Kidney (tissue), 14 donors: ENCODE results near the gene LRP6. TPM values are rescaled to one million over a fixed set of nuclear protein-coding genes. Genes with fewer than 3 reads are reported as not detected.
A peak's percentile ranks its signal among the peaks of the same experiment; 100 is the strongest.

Experiments used
- DNase-seq, 5 donors: peaks; one replicate each; pipeline ENCODE4 v3.0.0-alpha.2; 2013 to 2020
- FAIRE-seq: peaks from 2 replicates; lab custom pipeline; 2012; peaks lifted over from hg19 to GRCh38; lab: Jason Lieb, UNC
- H3K27ac ChIP-seq, 2 donors: one replicate each; pipeline ENCODE4 v1.7.0; 2013; ENCODE audit warnings: low read depth in 2 of 2, low read length in 2 of 2, inconsistent platforms in 1 of 2
- H3K27me3 ChIP-seq: one replicate; pipeline ENCODE4 v1.7.1; 2013; ENCODE audit warnings: low read length, inconsistent platforms; ENCODE audit not compliant: control insufficient read depth, insufficient read depth
- H3K36me3 ChIP-seq, 3 donors: one replicate each; pipeline versions ENCODE4 v1.7.0 to v1.7.1; 2013; ENCODE audit warnings: low read length in 3 of 3, control low read depth in 1 of 3, inconsistent platforms in 1 of 3; ENCODE audit not compliant: insufficient read depth in 3 of 3, control insufficient read depth in 2 of 3
- H3K4me1 ChIP-seq, 3 donors: one replicate each; pipeline versions ENCODE4 v1.7.0 to v1.7.1; 2013; ENCODE audit warnings: low read length in 3 of 3, inconsistent platforms in 1 of 3, low read depth in 1 of 3; ENCODE audit not compliant: control insufficient read depth in 2 of 3, insufficient read depth in 2 of 3
- H3K4me3 ChIP-seq, 3 donors: one replicate each; pipeline versions ENCODE4 v1.7.0 to v1.8.1; 2013; ENCODE audit warnings: low read length in 3 of 3, control low read depth in 1 of 3, inconsistent platforms in 1 of 3
- H3K9ac ChIP-seq, 3 donors: one replicate each; pipeline versions ENCODE4 v1.7.0 to v1.7.1; 2013; ENCODE audit warnings: low read length in 3 of 3, control low read depth in 1 of 3, inconsistent platforms in 1 of 3
- H3K9me3 ChIP-seq, 3 donors: one replicate each; pipeline versions ENCODE4 v1.7.0 to v1.7.1; 2013; ENCODE audit warnings: low read length in 3 of 3, control low read depth in 1 of 3, inconsistent platforms in 1 of 3; ENCODE audit not compliant: control insufficient read depth in 2 of 3, insufficient read depth in 1 of 3
- intact Hi-C: fragments of 100-400 bp; cut with DNase I; formaldehyde crosslinking; loops from one replicate; pipeline ENCODE4 v1.11.1; 2022
- polyA plus RNA-seq: library from polyadenylated mRNA; stranded (reverse); fragments of 350-450 nt; fragmentation: Illumina TruSeq; extraction: RNeasy Lipid Tissue Mini Kit (QIAGEN cat#74804); gene quantifications from one replicate; pipeline ENCODE4 v1.2.3, GENCODE V29; 2014; ENCODE audit warnings: low read depth, low replicate concordance; ENCODE audit not compliant: insufficient read depth
- total RNA-seq: library from RNA; stranded (reverse); fragmentation: NEBNext Ultra II Directional; extraction: Animal tissue kit (Norgen Biotek cat#: 25700); gene quantifications from one replicate; pipeline ENCODE4 v1.2.1, GENCODE V29; 2021
- TF ChIP-seq, protein P1 (sequence below): IDR thresholded peaks from 3 replicates; pipeline ENCODE4 v1.5.1; 2012; ENCODE audit warnings: mild to moderate bottlenecking, moderate library complexity, borderline replicate concordance; ENCODE audit not compliant: insufficient read depth; ENCODE audit errors: extremely low read depth
- donor health status: control.
- donor health status: control.
- donor health status: control.
- donor health status: control.
- donor health status: control.
- donor health status: DM: yes; HTN: yes; CAD: no.
- donor health status: Normal renal cell carcinoma (clear cell type).

Gene LRP6
- total and polyA plus RNA-seq, 2 donors from 2014 or later = 7.5 to 44.1 TPM

DNA sequence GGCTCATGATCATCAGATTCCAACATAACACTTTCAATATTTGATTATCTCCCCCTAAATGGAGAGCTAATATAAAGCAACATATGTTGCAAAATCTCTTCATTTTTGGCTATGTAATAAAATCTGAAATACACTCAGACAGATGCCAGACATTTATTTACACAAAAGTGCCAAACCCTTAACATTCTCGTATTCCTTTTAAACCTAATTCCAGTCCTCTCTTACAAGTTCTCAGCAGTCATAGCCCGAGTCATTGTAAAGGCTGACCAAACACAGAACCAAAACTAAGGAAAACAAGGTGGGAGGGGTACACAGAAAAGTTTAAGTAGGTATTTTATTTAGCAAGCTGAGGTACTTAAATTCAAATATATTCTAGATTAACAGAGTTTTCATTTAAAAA is 81.4 kb downstream of the LRP6 start:
- no peak for FAIRE-seq
- Histone ChIP-seq H3K27me3 (no peaks in the 10 kb centered on the region), H3K4me1 (peaks cover 0 to 6% (median 2%) of the 10 kb centered on the region in 3 donors), H3K4me3 (no peak overlapping the region), H3K9me3 (no peaks in the 10 kb centered on the region), H3K9ac (no peak overlapping the region), H3K36me3 (peaks cover 0 to 2% (median 0%) of the 10 kb centered on the region in 3 donors), H3K27ac (no peak overlapping the region)
- TF ChIP-seq, protein P1, sequence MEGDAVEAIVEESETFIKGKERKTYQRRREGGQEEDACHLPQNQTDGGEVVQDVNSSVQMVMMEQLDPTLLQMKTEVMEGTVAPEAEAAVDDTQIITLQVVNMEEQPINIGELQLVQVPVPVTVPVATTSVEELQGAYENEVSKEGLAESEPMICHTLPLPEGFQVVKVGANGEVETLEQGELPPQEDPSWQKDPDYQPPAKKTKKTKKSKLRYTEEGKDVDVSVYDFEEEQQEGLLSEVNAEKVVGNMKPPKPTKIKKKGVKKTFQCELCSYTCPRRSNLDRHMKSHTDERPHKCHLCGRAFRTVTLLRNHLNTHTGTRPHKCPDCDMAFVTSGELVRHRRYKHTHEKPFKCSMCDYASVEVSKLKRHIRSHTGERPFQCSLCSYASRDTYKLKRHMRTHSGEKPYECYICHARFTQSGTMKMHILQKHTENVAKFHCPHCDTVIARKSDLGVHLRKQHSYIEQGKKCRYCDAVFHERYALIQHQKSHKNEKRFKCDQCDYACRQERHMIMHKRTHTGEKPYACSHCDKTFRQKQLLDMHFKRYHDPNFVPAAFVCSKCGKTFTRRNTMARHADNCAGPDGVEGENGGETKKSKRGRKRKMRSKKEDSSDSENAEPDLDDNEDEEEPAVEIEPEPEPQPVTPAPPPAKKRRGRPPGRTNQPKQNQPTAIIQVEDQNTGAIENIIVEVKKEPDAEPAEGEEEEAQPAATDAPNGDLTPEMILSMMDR = no peak
- intact Hi-C loops = no loop called here
- no peak for DNase-seq

DNA sequence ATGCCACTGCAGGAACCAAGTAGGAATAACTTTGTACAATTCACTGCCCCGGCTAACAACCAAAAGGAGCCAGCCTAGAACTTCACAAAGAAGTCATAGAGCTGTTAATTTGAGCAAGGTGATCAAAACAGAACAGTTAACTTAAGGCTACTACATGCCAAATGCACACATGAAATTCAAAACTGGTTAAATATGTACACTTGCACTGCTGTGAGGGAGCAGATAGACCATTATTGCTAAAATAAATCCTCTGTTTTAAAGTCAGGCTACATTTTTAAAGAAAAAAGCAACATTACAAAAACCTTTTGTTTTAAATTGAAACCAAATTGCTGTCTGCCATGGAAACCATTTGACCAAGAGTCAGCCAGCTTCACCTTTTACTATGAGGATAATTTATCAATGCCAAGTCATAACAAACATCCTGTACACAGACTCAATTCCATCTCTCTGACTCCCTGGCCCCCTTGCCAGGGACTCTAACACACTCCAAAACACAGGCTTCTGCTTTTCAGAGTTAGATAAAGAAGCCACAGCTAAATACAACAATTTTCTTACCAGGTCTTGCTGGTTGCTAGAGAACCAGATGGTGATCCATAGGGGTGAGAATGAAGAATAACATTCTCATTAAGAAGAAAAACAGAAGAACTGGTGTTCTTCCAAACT is 84.0 kb downstream of the LRP6 start:
- FAIRE-seq = no peak

DNA sequence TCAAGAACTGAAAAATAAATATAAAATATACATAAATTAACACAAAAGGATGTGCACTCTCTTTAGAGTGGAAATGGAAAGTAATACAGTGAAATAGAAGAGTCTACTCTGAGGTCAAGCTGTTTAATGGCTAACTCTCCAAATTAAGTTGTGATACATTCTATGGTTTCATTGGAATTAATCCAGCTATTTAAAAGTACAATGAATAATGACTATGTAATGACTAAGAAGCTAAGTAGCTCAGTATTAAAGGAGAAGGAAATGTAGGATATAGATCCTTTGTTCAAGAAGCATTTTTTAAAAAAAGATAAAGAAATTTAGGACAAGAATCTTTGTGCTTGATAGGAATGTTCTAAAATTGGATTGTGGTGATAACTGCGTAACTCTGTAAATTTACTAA is 85.3 kb downstream of the LRP6 start:
- H3K4me1 ChIP-seq = peaks cover 0 to 6% (median 2%) of the 10 kb centered on the region in 3 donors
- DNase-seq (no peak), FAIRE-seq (no peak)
- no peaks in the 10 kb centered on the region for H3K27me3 ChIP-seq
- TF ChIP-seq, protein P1 = no peak
- no peaks in the 10 kb centered on the region for H3K9me3 ChIP-seq
- no peak overlapping the region for H3K4me3 ChIP-seq
- intact Hi-C loops = no loop called here
- no peaks in the 10 kb centered on the region for H3K36me3 ChIP-seq
- no peak overlapping the region for H3K9ac ChIP-seq
- no peak overlapping the region for H3K27ac ChIP-seq

More for the DNA sequence above, 84.0 kb downstream of the LRP6 start:
- no peaks in the 10 kb centered on the region for H3K27me3 ChIP-seq
- H3K27ac ChIP-seq = no peak overlapping the region
- peaks cover 0 to 6% (median 2%) of the 10 kb centered on the region in 3 donors for H3K4me1 ChIP-seq
- H3K4me3 ChIP-seq = no peak overlapping the region
- intact Hi-C loops = no loop called here
- DNase-seq = peak in 2 of 5 donors; percentile 23 to 24
- no peak overlapping the region for H3K9ac ChIP-seq
- TF ChIP-seq, protein P1 = no peak
- H3K36me3 ChIP-seq = peaks cover 0 to 2% (median 0%) of the 10 kb centered on the region in 3 donors
- H3K9me3 ChIP-seq = no peaks in the 10 kb centered on the region
